ENCODE measurements around the gene TMUB1. TPM values are rescaled to one million over a fixed set of nuclear protein-coding genes. Genes with fewer than 3 reads are reported as not detected.
"Not testable (repeated sequence)": the region's sequence is repeated elsewhere in the genome, so short reads cannot be mapped to it uniquely, and the experiment has no call there.

The TMUB1 gene
- total and polyA plus RNA-seq, 2 donors (not counting 3 experiments of a cell fraction or from before 2014, with no cell fraction given), result 41.3 to 45.3 TPM

DNA sequence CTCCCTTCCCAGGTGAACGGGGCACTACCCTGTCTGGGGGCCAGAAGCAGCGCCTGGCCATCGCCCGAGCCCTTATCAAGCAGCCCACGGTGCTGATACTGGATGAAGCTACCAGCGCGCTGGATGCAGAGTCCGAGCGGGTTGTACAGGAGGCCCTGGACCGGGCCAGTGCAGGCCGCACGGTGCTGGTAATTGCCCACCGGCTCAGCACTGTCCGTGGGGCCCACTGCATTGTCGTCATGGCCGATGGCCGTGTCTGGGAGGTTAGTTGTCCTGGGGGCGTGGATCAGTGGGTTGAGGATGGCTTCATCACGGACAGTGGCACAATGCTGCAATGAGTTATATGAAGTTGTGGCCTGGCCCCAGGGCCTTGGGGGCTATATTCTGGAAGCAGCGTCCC lies 39.3 kb downstream of the TMUB1 start:
- dilution Hi-C loops (cut with MboI; ENCODE audit: extremely low pct_ligation_motif_present, low sequenced_read_pairs) (no loop called here), intact Hi-C loops (cut with micrococcal nuclease) (no loop called here)
- no peak overlapping the region for H3K4me2 ChIP-seq (ENCODE audit: insufficient read depth, low read length)
- H3K27me3 ChIP-seq (ENCODE audit: control insufficient read depth in 2 of 2, insufficient read depth in 2 of 2, low read length in 2 of 2), result no peaks in the 10 kb centered on the region
- no peak for DNase-seq (ENCODE audit: low read depth, low spot score)
- H3K27ac ChIP-seq (ENCODE audit: insufficient read depth, low read depth, low read length), result no peak overlapping the region
- H3K9me3 ChIP-seq (replicated peaks; ENCODE audit: control insufficient read depth, insufficient read depth, low read length), result no peaks in the 10 kb centered on the region
- H3K9me1 ChIP-seq (replicated peaks; ENCODE audit: control insufficient read depth, extremely low read depth, insufficient read depth, low read length), result no peaks in the 10 kb centered on the region
- FAIRE-seq, result no peak
- no peak overlapping the region for H2AFZ ChIP-seq (ENCODE audit: low read depth, low read length)
- TF ChIP-seq, protein P1, sequence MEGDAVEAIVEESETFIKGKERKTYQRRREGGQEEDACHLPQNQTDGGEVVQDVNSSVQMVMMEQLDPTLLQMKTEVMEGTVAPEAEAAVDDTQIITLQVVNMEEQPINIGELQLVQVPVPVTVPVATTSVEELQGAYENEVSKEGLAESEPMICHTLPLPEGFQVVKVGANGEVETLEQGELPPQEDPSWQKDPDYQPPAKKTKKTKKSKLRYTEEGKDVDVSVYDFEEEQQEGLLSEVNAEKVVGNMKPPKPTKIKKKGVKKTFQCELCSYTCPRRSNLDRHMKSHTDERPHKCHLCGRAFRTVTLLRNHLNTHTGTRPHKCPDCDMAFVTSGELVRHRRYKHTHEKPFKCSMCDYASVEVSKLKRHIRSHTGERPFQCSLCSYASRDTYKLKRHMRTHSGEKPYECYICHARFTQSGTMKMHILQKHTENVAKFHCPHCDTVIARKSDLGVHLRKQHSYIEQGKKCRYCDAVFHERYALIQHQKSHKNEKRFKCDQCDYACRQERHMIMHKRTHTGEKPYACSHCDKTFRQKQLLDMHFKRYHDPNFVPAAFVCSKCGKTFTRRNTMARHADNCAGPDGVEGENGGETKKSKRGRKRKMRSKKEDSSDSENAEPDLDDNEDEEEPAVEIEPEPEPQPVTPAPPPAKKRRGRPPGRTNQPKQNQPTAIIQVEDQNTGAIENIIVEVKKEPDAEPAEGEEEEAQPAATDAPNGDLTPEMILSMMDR (IDR thresholded peaks at IDR 0.05; ENCODE audit: extremely low read depth in 1 of 2, insufficient read depth in 1 of 2, low read depth in 1 of 2, low read length in 2 of 2), result no peak
- TF ChIP-seq FOS (IDR thresholded peaks at IDR 0.05; ENCODE audit: borderline replicate concordance, insufficient read depth, low read length) (no peak), EZH2 (IDR thresholded peaks at IDR 0.05; ENCODE audit: borderline replicate concordance, low read depth, low read length, severe bottlenecking) (no peak), POLR2AphosphoS5 (IDR thresholded peaks at IDR 0.05; ENCODE audit: insufficient read depth, low read depth, low read length) (no peak), GATA2 (IDR thresholded peaks at IDR 0.05; ENCODE audit: insufficient read depth, insufficient read length, low read depth, low read length) (no peak), POLR2A (IDR thresholded peaks at IDR 0.05; ENCODE audit: low read depth, low read length) (no peak), MYC (IDR thresholded peaks at IDR 0.05; ENCODE audit: low read depth, low read length) (no peak), JUN (IDR thresholded peaks at IDR 0.05; ENCODE audit: borderline replicate concordance, insufficient read depth, insufficient read length, low read depth) (no peak)
- TF ChIP-seq, protein P2, sequence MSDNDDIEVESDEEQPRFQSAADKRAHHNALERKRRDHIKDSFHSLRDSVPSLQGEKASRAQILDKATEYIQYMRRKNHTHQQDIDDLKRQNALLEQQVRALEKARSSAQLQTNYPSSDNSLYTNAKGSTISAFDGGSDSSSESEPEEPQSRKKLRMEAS (IDR thresholded peaks at IDR 0.05; ENCODE audit: insufficient read depth, insufficient read length), result no peak
- ChIA-PET CTCF (interaction anchor here (0.8 kb wide), 1 partner anchor 26 kb away, joined by 3 read pairs; no protein-coding TSS in a partner anchor), POLR2A (no interaction called here)
- no peaks in the 10 kb centered on the region for H4K20me1 ChIP-seq (replicated peaks; ENCODE audit: control insufficient read depth, extremely low read depth, insufficient read depth, low read length)
- H3K4me3 ChIP-seq (replicated peaks in 1 of 3; ENCODE audit: insufficient read depth in 1 of 3, low read depth in 1 of 3, low read length in 3 of 3), result no peak overlapping the region
- H3K36me3 ChIP-seq (ENCODE audit: control insufficient read depth in 2 of 2, extremely low read depth in 1 of 2, insufficient read depth in 2 of 2, low read length in 2 of 2), result no peaks in the 10 kb centered on the region
- BruUV-seq (replicated peaks), result no TSS peak
- H3K4me1 ChIP-seq (ENCODE audit: control insufficient read depth, extremely low read depth, insufficient read depth, low read length), result peaks cover 13% of the 10 kb centered on the region
- H3K9ac ChIP-seq (replicated peaks; ENCODE audit: extremely low read depth, insufficient read depth, low read length), result no peak overlapping the region
- no peaks in the 10 kb centered on the region for H3K79me2 ChIP-seq (ENCODE audit: control insufficient read depth, insufficient read depth, low read length)

DNA sequence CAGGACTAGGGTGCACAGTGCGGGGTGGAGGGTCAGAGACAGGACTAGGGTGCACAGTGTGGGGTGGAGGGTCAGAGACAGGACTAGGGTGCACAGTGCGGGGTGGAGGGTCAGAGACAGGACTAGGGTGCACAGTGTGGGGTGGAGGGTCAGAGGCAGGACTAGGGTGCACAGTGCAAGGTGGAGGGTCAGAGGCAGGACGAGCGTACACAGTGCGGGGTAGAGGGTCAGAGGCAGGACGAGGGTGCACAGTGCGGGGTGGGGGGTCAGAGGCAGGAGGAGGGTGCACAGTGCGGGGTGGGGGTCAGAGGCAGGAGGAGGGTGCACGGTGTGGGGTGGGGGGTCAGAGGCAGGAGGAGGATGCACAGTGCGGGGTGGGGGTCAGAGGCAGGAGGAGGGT lies 39.8 kb downstream of the TMUB1 start:
- CTCF ChIA-PET; BruUV-seq (replicated peaks); DNase-seq (ENCODE audit: low read depth, low spot score); dilution Hi-C loops (cut with MboI; ENCODE audit: extremely low pct_ligation_motif_present, low sequenced_read_pairs); FAIRE-seq; POLR2A ChIA-PET; H3K36me3 ChIP-seq (ENCODE audit: control insufficient read depth in 2 of 2, extremely low read depth in 1 of 2, insufficient read depth in 2 of 2, low read length in 2 of 2); H4K20me1 ChIP-seq (replicated peaks; ENCODE audit: control insufficient read depth, extremely low read depth, insufficient read depth, low read length); H3K9me1 ChIP-seq (replicated peaks; ENCODE audit: control insufficient read depth, extremely low read depth, insufficient read depth, low read length); intact Hi-C loops (cut with micrococcal nuclease); H3K9ac ChIP-seq (replicated peaks; ENCODE audit: extremely low read depth, insufficient read depth, low read length); H3K27me3 ChIP-seq (ENCODE audit: control insufficient read depth in 2 of 2, insufficient read depth in 2 of 2, low read length in 2 of 2); H3K4me2 ChIP-seq (ENCODE audit: insufficient read depth, low read length); H3K27ac ChIP-seq (ENCODE audit: insufficient read depth, low read depth, low read length); H2AFZ ChIP-seq (ENCODE audit: low read depth, low read length); H3K79me2 ChIP-seq (ENCODE audit: control insufficient read depth, insufficient read depth, low read length); H3K4me3 ChIP-seq (replicated peaks in 1 of 3; ENCODE audit: insufficient read depth in 1 of 3, low read depth in 1 of 3, low read length in 3 of 3); H3K9me3 ChIP-seq (replicated peaks; ENCODE audit: control insufficient read depth, insufficient read depth, low read length): not testable (repeated sequence)
- H3K4me1 ChIP-seq (ENCODE audit: control insufficient read depth, extremely low read depth, insufficient read depth, low read length), result peaks cover 19% of the 10 kb centered on the region

Measured in endothelial cell of umbilical vein (primary cell).